NCI-H2081 treated with DMSO at 0.1 percent for 48 hours (cell line): ENCODE results near the gene RALA.

Experiments
- DNase-seq: peaks from one replicate; lab custom pipeline; 2025; lab: John Stamatoyannopoulos, UW

Gene RALA

GRCh38 chr7:39623047-39623731 lies at the start of gene RALA:
RALA (plus strand) TSS chr7:39623572; CDS start chr7:39686668, 63,096 bp downstream.
- DNase-seq: peak; percentile 36

- DNase-seq: no peak
These were observed 48.6 kb upstream of the RALA start for GRCh38 chr7:39574673-39575349.

- no peak for DNase-seq
These were observed 46.0 kb upstream of the RALA start for GRCh38 chr7:39577229-39577874.

DNA sequence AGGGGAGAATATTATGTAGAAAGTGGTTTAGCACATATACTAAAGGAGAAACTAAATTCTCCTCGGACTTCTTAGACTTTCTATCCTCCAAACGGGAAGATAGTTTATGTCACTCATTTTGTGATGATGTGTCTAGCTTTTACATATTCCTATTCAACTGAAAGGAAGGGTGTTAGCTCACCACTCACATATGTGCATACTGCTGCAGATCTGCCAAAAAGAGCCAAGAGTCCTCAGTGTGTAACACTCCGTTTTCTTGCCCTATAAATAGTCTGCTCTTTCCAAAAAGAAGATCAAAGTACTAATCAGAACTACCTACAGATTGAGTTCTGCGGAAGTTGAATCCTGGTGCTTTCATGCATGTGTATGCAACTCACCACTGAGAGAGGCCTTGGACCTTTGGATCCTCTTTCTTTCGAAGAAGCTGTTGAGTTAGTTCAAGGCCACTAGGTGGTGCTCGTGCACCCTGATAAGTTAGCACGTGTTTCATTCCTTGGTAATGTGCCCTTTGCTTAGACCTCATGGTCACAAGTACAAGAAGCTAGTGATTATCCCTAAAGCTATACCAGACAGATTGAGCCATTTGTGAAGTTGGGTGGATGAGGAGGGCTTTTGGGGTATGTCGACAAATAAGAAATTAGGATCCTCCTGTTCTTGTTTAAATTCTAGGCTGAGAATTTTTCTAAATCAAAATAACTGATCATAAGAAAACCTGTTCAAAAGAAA lies 43.1 kb upstream of the RALA start:
- peak; percentile 78 for DNase-seq

DNA sequence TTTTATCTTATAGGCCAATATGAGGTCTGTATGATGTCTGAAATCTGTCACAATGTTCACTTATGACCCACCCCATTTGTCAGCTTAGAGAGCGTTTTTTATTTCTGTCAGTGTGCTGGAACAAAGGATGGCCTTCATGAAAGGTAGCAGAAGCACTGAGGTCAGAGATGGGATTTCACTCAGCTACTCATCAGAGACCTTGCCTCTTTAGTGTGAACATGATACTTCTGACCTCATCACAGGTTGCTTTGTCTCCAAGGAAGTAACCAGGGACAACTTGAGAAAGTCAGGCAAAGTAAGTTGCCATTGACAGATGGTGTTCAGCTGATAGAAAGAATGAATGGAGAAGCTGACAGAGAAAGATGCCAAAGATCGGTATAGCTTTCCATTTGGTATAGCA lies 40.8 kb upstream of the RALA start:
- DNase-seq: no peak

DNA sequence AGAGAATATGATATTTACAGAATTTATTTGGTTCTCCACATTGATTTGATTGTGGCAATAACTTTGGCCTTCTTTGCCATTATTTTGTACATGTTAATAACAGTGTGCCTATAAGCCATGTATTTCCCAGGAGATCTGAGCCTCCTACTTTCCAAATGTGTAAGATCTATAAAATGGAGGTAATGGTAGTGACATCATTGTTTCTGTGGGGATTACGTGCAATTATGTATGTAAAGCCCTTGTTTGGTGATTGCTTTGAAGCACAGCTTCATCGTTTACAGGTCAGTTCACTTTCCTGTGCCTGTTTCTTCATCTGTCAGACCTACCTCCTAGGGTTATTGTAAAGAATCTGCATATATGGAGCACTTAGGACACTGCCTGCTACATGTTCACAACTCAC lies 39.8 kb upstream of the RALA start:
- DNase-seq: no peak

DNA sequence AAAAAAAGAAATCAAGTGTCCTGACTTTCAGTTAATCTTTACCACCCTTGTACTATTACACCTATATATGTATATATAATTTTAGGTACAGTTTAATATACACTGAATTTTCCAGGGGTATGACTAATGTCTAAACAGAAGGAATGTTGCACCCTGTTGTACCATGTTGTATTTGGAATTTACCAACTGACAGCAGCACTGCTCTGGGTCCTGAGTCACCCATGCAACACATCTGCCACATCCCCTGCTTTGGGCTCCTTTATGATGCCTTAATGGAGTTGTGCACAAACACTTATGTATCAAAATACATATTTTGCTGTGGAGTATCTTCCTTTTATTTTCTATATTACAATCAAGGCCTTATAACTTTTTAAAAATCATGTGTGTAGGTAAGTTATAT lies 36.0 kb upstream of the RALA start:
- DNase-seq: no peak

- no peak for DNase-seq
These were observed 35.0 kb upstream of the RALA start for GRCh38 chr7:39588416-39588815.

DNA sequence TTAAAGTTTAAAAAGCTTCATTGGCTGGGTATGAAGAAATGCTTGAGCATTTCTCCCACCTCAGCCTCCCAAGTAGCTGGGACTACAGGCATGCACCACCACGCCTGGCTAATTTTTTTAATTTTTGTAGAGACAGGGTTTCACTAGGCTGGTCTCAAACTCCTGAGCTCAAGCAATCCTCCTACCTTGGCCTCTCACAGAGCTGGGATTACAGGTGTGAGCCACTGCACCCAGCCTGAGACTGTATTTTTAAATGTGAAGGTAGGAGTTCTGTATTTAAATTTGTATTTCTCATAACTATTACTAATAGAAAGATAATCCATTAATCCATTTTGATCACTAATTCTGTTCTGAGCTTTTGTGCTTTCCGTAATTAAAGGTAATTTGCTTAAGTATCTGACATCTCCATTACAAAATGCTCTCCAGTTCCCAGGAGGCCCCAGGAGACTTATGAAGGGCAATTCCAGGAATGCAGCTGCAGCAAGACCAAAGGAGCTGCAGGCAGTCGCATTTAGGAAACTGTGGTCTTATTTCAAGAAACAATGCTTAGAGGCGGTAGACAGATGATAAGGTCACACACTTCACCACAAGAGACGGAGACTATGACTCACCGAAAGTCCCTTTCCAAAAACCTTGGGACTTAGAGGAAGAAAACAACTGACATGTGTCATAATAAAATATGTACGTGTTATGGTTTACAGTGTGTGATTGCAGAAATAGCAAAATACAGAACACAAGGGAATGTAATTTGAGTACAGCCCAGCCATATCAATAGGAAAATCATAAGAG lies 33.9 kb upstream of the RALA start:
- DNase-seq: no peak

GRCh38 chr7:39592586-39592985 lies 30.8 kb upstream of the RALA start:
- no peak for DNase-seq

- no peak for DNase-seq
These were observed 28.3 kb upstream of the RALA start for GRCh38 chr7:39594988-39595620.

GRCh38 chr7:39602351-39602750 lies 21.0 kb upstream of the RALA start:
- no peak for DNase-seq

GRCh38 chr7:39603924-39604323 lies 19.4 kb upstream of the RALA start:
- no peak for DNase-seq

DNA sequence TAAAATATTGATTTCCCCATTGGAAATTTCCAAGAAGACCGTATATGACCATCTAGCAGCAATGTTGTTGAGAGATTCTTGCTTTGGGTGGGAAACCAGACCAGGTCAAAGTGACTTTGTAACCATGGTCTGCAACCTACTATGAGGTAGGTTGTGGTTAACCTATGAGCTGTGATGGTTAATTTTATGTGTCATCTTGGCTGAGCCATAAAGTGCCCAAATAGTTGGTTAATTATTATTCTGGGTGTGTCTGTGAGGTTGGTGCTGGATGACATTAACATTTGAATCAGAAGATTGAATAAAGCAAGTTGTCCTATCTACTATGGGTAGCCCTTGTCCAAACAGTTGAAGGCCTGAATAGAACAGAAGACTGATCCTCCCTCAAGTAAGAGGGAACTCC lies 18.3 kb upstream of the RALA start:
- no peak for DNase-seq

- DNase-seq: no peak
These were observed 17.0 kb upstream of the RALA start for GRCh38 chr7:39606352-39606751.

GRCh38 chr7:39606941-39607340 lies 16.4 kb upstream of the RALA start:
- no peak for DNase-seq

DNA sequence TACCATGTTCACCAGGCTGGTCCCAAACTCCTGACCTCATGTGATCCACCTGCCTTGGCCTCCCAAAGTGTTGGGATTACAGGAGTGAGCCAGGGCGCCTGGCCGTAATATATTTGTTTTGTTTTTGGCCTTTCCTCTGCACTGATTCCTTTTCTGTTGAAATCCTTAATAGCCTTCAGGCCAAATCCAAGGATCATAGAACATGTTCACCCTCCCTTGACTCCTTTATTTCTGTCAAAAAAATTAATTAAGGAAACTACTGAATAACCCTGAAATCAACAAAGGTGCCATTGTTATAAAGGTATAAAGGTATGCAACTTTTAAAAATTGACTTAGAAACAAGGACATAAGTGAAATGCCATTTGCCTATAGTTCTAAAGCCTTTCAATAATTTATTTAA lies 15.5 kb upstream of the RALA start:
- no peak for DNase-seq

GRCh38 chr7:39608278-39608677 lies 15.1 kb upstream of the RALA start:
- DNase-seq: no peak

DNA sequence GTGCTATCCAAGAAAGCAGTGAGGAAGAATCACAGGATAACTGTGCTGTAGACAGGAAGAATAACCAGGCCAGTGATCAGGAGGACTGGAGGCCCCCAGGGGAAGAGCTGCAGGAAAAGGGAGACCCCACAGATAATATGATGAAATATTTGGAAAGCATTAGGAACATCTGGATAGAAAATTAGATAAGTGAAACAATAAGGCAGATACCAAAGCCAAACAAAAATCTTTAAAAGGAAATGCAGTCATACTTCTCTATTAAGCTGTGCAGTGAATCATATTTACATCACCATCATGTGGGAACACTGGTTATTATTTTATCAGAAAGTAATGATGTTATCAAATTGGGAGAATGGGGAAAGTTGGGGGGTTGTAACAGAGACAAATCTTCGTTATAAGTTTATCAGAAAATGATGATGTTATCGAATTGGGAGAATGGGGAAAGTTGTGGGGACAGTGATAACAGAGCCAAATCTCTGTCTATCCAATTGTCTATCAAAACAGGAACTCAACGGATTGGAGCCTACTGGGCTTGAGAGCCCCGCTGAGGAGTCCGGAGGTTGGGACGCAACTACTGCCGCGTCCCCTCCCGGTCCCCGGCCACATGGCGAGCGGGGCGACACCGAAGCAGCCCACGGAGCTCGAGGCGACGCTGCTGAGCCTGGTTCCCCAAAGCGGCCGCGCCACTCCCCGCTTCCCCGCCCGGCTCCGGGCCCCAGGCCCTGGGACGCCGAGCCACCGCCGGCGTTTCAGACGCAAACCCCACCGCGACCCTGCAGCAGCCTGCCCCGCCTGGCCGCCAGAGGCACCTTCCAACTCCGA lies 14.0 kb upstream of the RALA start:
- no peak for DNase-seq

DNA sequence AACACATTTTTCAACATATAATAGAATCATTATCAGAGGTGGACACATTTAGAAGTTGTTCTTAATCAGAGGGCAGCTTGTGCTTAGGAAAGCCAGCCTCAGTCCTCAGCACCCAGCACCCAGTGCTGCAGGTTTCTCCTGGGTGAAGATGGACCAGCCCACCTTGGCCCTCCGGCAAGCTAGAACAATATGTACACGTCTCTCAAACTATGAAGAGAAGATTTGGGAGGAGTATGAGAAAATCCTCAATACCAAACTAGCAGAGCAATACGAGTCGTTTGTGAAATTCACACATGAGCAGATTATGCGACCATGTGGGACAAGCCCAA lies 13.5 kb upstream of the RALA start:
- DNase-seq: no peak

- no peak for DNase-seq
These were observed 9.8 kb upstream of the RALA start for GRCh38 chr7:39613577-39613976.
